B cell (primary cell): Measurements from ENCODE around the gene OGG1.

Source experiments
- EZH2 ChIP-seq: IDR thresholded peaks from 2 replicates; pipeline ENCODE4 v1.6.1; 2012; ENCODE audit warnings: borderline replicate concordance, low read depth, mild to moderate bottlenecking, moderate library complexity, low read length; ENCODE audit not compliant: insufficient read depth, poor library complexity, severe bottlenecking
- TF ChIP-seq, protein P1 (sequence below): fragments of 200-600 bp; IDR thresholded peaks from one replicate; pipeline ENCODE4 v1.8.0; 2022; ENCODE audit warnings: antibody characterized with exemption, mild to moderate bottlenecking

GRCh38 chr3:9715136-9715535 is 34.6 kb upstream of the OGG1 start:
- TF ChIP-seq, protein P1, sequence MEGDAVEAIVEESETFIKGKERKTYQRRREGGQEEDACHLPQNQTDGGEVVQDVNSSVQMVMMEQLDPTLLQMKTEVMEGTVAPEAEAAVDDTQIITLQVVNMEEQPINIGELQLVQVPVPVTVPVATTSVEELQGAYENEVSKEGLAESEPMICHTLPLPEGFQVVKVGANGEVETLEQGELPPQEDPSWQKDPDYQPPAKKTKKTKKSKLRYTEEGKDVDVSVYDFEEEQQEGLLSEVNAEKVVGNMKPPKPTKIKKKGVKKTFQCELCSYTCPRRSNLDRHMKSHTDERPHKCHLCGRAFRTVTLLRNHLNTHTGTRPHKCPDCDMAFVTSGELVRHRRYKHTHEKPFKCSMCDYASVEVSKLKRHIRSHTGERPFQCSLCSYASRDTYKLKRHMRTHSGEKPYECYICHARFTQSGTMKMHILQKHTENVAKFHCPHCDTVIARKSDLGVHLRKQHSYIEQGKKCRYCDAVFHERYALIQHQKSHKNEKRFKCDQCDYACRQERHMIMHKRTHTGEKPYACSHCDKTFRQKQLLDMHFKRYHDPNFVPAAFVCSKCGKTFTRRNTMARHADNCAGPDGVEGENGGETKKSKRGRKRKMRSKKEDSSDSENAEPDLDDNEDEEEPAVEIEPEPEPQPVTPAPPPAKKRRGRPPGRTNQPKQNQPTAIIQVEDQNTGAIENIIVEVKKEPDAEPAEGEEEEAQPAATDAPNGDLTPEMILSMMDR: no peak
- no peak for TF ChIP-seq EZH2
